WI38 (cell line): ENCODE data around the gene IFNA13.

Experiments
- H3K4me3 ChIP-seq: 2 replicates; pipeline ENCODE4 v1.5.1; 2011; ENCODE audit warnings: low read depth, mild to moderate bottlenecking, control low read depth, low read length
- TF ChIP-seq, protein P1 (sequence below): IDR thresholded peaks from 2 replicates; pipeline ENCODE4 v1.5.1; 2012; ENCODE audit warnings: low read depth, mild to moderate bottlenecking, control low read depth, low read length

Gene IFNA13

GRCh38 chr9:21367957-21368356 is at the start of gene IFNA13:
TSS of gene IFNA13 (minus strand) at chr9:21368057. CDS start at chr9:21368010, 47 bp downstream.
- no peak within 1 kb of the TSS for H3K4me3 ChIP-seq
- TF ChIP-seq, protein P1, sequence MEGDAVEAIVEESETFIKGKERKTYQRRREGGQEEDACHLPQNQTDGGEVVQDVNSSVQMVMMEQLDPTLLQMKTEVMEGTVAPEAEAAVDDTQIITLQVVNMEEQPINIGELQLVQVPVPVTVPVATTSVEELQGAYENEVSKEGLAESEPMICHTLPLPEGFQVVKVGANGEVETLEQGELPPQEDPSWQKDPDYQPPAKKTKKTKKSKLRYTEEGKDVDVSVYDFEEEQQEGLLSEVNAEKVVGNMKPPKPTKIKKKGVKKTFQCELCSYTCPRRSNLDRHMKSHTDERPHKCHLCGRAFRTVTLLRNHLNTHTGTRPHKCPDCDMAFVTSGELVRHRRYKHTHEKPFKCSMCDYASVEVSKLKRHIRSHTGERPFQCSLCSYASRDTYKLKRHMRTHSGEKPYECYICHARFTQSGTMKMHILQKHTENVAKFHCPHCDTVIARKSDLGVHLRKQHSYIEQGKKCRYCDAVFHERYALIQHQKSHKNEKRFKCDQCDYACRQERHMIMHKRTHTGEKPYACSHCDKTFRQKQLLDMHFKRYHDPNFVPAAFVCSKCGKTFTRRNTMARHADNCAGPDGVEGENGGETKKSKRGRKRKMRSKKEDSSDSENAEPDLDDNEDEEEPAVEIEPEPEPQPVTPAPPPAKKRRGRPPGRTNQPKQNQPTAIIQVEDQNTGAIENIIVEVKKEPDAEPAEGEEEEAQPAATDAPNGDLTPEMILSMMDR, result no peak

DNA sequence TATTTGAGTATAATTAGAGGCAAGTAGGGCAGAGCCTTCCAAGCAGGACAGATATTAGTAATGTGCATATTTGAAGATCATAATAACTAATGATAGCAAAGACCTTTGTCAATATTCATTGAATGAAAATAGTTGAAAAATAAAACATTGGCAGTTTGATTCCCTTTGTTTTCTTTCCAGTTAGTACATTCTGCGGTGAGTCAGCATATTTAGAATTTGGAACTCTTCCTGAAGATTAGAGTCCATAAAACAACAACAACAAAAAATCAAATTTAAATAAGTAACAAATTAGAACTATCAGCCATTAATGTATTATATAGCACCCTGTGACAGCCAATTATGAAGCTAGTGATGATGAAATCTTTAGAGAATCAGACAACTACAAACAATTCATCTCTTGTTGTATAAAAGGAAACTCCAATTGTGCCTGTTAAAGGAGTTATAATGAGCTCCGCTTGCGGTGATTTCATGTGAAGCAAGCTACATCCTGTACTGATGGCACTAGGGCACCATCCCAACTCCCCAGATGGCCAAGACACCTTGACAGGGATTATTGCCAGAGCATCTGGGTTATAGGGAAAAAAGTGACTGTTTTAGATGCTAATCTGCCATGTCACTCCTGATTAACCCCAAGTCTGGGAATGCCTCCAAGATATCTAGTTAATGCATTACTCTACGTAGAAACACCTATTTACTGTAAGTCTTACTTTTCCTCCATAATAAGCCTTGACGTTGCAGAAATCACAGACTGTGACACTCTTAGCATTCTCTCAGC is 47.8 kb upstream of the IFNA13 start:
- H3K4me3 ChIP-seq, result no peak overlapping the region
- TF ChIP-seq, protein P1, result no peak

DNA sequence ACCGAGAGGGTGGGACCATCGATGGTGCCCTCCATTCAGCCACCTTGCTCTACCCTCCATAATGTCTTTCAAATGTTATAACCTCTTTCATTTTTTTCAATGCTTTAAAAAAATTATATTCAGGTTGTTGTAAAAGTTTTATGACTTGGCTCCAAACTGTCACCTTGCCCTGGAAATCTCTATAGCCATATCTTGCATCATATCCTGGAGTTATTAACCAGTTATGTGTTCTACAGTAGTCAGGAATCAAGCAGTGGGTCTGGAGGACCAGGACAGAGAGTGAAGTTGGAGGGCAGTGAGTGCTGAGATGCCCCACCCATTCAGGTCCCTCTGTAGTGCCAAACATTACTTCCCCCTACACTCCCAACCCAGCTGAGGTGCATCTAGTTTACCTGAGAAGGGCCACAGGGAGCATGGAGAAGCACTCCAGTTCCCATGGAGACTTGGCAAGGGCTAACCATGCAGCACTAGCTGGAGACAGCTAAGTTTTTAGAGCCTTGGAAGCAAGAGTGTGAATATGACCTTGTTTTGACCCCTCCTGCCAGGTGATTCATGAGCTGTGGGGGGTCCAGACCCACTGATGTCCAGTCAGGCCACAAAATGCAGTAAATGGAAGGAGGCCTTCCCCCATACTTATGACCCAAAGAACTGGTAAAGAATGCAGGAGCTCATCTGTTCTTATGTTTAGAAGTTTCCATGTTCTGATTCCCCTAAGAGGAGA is 46.5 kb upstream of the IFNA13 start:
- TF ChIP-seq, protein P1, result no peak
- H3K4me3 ChIP-seq, result no peak overlapping the region

DNA sequence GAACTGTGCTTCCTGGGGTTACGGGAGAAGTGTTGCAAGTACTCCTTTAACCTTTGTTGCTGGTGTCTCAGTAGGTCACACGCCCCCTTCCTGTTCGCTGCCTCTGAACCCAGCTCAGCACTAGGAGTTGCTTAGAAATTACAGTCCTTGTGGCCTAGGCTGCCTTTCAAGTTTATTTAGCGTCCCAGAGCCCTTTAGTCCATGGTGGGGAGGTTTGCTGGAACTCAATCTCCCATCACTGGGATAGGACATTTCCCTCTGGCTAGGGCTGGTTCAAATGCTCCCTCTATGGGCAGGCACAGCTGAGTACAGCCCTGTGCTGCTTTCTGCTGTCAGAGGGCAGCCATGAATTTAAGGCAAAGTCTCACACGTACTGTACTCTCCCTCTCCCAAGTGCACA is 45.8 kb upstream of the IFNA13 start:
- TF ChIP-seq, protein P1, result peak; percentile 34
- H3K4me3 ChIP-seq, result no peak overlapping the region

- H3K4me3 ChIP-seq, result no peak overlapping the region
- TF ChIP-seq, protein P1, result no peak
Observed at GRCh38 chr9:21413151-21413550, 45.3 kb upstream of the IFNA13 start.

GRCh38 chr9:21412107-21412506 is 44.2 kb upstream of the IFNA13 start:
- TF ChIP-seq, protein P1, result no peak

GRCh38 chr9:21408817-21409216 is 41.0 kb upstream of the IFNA13 start, which contains the start of gene IFNA8:
TSS of gene IFNA8 (plus strand) at chr9:21409117. CDS start at chr9:21409177, 60 bp downstream.
- TF ChIP-seq, protein P1, result no peak
- no peak within 1 kb of the TSS for H3K4me3 ChIP-seq

More at GRCh38 chr9:21412107-21412506, 44.2 kb upstream of the IFNA13 start:
- H3K4me3 ChIP-seq, result no peak overlapping the region
